Amniotic stem cell (primary cell): ENCODE results near the gene TST.

Source experiments
- DNase-seq: peaks from one replicate; lab custom pipeline; 2025; lab: John Stamatoyannopoulos, UW

TST gene

DNA sequence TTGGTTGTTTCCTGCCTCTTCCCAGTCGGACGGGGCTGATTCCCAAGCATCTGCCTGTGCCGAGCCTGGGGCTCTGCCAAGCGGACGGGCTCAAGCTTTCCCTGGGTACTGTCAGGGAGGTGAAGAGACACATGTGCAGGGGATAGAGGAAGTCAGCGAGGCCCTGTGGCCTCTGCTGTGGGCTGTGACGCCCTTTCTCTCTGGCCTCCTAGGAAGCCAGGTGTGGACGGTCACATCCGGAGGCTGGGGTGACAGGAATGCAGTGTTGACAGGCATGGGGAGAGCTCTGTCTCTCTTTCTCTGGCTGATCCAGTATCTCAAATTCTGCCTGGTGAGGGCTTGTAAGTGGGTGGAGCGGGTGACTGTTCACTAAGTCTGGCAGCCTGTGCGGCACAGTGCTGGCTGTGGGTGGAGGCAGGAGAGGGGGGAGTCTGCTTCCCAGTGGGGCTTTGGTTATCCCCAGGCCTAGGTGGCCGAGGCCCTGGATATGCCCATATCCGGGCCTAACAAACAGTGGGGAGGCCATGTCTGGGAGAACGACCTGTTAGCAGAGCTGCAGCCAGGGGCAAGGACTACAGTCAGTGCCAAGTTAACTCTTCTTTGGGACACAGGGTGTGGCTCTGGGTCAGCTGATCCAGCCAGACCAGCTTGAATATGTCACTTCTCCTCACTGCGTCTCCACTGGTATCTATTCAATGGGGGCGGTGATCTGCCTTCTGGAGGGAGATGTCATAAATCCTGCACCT lies 34.2 kb upstream of the TST start:
- no peak for DNase-seq

DNA sequence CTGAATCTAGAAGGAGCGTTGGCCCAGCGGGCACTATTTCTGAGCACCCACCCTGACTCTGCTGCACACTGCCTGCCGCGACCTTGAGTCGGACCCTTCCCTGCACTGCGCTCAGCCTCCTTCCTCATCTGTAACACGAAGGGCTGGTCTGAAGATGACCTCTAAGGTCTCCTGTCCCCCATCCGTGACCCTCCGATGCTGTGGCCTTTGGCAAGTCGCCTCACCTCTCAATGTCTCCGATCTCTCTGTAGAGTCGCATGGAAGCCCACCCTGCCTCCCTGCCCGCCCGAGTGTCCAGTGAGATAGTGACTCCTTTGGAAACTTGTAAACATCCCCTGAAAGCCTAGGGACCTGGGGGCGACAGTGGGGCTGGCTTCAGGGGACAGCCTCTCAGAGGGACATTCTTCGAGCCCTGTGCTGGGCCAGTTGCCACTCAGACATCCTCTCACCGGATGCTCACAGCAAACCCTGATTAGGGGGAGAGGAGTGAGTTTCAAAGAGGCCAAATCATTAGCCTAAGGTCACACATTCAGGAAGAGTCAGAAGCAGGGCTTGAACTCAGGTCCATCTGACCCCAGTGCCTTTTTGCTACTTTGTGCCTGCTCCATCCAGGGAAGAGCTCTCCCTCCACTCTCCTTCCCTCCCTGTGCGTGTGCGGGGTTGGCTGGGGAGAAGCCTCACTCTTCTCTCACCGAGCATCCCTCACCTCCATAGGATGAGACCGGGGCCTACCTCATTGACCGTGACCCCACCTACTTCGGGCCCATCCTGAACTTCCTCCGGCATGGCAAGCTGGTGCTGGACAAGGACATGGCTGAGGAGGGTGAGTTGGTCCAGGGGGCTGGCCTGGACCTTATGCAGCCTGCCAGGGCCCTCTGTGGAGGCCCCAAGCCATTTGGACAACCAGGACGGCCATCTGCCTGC lies 33.4 kb upstream of the TST start:
- DNase-seq, result no peak

DNA sequence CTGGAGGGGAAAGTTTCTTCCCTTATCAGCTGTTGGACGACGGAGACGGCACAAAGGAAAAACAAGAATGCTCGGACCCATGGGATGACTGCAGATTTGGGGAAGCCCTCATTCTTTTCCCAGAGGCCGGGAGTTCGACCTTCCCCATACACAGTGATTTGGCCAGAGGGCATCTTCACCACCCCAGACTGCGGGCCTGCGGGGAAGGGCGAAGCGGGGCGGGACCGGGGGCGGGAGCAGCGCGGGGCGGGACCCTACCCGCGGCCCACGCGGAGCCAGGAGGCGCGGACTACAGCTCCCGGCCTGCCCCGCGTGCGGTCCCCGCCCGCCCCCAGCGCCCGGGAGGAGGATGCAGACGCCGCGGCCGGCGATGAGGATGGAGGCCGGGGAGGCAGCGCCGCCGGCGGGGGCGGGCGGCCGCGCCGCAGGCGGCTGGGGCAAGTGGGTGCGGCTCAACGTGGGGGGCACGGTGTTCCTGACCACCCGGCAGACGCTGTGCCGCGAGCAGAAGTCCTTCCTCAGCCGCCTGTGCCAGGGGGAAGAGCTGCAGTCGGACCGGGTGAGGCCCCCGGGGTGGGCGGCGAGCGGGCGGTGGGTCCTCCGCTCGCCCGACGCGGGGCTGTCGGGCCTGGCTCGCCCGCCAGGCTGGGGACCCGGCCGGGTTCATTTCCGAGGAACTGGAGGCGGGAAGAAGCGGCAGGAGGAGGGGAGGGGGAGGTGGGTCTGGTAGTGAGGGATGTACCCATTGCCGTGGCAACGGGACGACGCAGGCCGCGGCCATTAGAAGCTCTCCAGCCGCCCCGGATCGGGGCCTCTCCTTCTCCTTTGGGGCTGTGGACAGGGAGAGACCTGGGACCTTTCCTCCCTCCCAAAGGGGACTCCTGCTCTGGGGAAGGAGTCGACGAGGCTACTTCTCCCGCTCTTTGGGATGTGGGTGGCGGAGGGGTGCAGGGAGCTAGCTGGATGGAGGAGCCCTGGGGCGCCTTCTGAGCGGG lies 32.4 kb upstream of the TST start, which contains the start of gene KCTD17:
Gene KCTD17, plus strand, starts transcription at position 352 of the 995 bp plus-strand sequence. Its CDS starts 19 bp downstream, at position 371.
- peak; percentile 42 for DNase-seq

DNA sequence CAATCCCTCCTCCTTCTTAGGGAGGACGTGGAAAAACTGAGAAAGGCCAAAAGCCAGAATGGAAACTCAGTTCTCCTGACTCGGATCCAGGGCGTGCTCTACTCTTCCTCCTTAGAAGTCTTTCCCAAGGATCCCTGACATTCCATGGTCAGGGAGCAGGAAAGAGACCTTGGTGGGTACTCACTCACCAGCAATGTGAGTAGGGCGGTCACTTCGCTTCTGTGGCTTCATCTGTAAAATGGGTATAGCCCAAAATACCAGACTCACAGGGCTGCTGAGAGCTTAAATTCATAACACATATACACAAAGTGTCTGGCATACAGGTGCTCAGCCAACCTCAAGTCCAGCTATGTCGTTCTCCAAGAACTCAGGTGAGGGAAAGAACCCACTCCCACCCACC lies 31.7 kb upstream of the TST start:
- DNase-seq, result no peak

DNA sequence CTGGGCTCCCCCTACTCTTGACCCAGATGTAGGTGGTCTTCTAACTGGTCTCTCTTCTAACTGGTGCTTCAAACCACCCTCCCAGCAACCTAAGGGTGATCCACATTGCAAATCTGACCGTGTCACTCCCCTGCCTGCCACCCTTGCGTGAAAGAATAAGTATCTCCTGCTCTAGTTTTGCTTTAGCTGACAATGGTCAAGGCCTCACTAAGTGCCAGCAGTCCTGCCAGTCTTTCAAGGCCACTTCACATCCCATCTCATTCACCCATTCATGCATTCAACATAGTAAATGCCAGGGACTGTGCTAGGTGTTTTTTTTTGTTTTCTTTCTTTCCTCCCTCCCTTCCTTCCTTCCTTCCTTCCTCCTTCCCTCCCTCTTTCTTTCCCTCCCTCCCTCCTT lies 30.0 kb upstream of the TST start:
- DNase-seq, result no peak

DNA sequence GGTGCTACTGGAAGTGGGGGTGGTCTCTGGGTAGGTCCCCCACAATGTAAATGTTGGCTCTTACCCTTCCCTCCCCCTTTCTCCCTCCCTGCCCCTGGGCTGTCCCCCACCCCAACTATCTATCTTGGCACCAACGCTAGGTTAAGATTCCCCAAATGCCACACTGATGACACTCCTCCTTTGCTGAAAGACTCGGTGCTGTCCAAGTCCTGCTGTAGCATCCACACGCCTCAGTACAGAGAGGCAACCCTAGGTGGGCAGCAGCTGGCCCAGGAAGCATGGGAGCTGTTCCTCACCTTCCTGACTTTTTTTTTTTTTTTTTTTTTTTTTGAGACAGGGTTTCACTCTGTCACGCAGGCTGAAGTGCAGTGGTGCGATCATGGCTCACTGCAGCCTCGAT lies 28.9 kb upstream of the TST start:
- no peak for DNase-seq

DNA sequence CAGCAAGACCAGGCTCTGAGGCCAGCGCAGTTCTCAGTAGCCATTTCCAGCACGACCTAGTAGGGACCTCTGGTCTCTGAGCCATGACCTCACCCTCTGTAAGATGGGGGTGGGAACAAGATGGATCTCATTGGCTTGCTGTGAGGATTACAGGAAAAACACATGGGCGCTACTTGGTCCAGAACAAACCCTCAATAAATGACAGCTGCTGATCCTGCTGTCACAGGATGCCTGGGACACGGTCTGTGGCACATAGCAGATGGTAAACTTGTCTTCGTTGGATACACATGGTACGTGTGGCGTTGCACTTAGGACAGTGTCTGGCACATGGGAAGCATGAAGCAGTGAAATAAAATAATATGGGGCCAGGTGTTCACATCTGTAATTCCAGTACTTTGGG lies 27.8 kb upstream of the TST start:
- no peak for DNase-seq

DNA sequence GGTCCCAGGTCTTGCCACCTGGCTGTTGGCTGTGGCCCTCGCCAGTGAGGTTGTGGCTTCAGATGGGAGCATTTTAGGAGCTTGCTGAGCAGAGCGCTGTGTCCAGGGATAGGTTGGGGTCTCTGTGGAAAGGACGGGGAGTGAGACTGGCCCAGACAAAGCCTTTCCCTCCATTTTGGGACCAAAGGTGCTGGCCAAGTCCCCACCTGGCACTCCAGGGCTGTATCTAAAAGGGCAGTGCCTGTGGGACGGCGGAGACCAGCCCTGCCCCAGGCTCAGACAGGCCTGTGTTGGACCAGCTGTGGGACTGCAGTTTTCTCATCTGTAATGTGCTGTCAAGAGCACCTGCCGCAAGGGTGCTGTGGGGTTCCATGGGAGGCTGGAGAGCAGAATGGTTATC lies 27.3 kb upstream of the TST start:
- DNase-seq, result no peak

DNA sequence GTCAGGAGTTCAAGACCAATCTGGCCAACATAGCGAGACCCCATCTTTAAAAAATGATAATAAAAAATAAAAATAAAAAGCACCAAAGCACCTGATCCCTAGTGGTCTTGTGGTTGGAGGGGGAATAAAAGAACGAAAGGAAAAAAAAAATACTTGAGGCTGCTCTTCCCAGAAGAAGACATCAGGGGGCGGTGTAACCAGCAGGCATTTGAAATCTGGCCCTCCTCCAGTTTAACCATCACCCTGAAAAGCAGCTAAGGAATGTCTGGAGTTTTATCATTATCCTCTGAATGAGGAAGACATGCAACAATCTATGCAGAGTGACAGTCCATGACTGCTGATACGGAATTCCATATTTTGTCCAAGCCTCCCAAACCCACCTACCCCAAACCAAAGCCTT lies 26.7 kb upstream of the TST start:
- peak; percentile 30 for DNase-seq

DNA sequence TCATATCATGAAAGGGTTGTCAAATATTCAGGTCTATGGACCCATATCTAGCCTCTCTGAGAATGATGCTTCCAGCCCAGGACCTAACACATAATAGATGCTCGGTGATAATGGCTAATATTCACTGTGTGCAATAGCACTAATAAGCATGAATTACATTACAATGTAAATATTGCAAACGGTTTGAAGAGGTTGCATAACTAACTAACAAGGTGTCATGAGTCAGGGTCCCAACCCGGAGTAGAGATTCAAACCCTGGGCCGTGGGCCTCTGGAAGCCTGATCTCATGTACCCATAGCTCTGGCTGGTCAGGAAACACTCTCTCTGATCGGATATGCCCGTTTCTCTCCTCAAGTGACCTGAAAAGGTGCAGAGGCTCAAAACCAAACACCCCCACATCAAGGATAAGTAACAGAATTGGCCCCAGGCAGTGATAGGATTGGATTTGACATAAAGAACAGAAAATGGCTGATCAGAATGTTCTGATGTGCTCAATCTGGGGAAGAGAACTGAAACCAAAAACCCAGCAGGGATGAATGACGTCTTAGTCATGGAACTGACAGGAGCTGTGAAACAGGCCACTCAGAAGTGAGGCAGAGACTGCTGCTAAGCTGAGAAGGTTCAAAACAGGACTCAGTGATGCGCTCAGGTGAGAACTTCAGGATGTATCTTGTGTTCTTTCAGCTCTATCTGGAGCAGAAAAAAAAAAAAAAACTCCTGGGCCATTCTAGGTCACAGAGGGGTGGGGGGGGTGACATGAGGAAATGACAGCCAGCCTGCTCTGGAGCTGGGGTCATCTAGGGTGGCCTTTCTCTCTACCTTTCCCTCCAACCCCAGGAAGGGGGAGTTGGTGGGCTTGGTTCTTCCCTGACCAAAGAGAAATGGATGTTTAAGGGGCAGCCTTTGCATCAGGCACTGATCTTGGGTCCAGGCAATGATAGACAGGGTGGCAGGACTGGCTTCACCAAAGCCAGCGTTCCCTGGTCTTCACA lies 25.7 kb upstream of the TST start:
- DNase-seq, result no peak

DNA sequence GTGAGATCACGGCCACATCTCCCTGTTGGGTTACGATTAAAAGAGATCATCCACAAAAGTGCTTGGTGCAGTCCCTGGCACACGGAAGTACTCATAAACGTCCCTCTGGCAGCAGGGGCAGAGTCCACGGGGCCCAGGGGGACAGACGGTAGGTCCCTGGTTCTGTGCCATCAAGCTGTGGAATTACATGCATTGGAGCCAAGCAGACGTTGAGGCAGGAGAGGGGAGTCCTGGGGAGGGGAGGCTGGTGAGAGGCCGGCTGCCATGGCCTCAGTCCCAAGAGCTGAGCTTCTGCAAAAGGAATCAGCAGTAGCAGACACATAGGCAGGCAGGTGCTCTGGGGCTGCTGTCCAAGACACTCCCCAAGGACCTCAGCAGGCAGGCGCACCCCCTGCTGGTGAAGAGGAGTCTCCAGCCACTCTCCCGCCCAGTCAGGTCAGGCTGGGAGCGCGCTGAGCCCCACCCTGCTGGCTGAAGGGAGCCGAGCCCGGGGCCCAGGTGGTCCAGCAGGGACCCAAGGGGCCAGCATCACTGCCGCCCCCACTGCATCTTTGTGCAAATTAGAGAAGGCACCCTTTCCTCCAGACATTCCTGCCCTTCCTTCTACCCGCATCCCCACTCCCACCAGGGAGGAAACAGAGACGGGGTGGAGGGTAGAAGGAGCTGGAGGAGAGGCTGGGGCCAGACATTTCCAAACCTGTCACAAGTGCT lies 24.7 kb upstream of the TST start:
- DNase-seq, result no peak

DNA sequence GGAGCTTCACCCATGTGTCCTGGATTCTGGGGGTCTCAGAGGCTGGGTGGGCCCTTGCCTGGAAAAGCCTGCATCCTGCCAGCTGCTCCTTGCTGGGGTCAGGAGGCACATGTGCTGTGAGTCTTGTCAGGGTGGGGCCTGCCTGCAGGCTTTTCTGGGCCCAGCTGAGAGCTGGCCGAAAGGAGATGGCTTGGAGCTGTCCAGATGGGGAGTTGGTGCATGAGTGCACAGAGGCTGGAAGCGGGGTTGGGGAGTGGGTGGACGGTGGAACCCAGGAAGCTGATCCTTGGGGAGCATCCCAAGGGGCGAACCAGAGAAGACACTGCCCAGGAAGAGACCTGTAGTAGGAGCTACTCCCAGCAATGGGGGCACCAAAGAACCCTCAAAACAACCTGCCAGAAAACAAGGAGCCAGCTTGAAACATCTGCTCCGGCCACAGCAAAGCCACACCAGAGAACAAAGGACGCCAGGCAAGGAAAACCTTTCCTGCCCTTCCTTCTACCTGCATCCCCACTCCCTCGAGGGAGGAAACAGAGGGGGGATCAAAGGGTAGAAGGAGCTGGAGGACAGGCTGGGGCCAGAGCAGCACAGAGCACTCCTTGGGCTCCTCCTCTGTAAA lies 24.1 kb upstream of the TST start:
- DNase-seq, result no peak

DNA sequence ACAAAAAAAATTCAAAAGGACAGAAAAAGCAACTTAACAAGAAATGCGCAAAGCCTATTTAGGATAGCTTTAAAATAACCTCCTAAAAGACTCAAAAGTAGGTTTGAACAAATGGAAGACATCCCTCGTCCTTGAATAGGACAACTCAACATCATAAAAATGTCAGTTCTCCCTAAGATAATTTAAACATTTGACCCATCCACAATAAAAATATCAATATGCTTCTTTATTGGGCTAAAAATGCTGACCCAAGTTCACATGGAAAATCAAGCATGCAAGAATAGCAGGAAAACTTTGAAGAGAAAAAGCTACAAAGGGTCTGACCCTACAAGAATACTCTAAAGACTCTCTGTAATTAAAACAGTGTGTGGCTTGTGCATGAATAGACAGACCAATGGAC lies 20.2 kb upstream of the TST start:
- DNase-seq, result no peak

DNA sequence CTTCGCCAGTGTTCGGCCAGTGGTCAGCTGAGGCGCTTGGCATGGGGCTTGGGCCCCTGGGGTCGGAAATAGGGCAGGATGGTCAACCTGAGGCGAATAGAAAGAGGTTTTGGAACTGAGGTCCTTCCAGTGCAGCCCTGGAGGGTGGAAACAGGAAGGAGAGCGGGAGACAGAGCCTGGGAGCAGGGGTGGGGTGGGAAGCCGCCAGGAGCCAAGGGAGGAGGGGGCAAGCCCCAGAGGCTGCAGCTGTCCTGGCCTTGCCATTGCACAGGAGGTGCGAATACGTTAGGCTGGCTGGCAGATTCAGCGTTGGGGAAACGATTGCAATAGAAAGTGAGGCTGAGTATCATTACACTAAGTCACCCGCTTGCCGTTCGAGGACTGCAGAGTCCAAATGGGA lies 18.4 kb upstream of the TST start:
- no peak for DNase-seq

DNA sequence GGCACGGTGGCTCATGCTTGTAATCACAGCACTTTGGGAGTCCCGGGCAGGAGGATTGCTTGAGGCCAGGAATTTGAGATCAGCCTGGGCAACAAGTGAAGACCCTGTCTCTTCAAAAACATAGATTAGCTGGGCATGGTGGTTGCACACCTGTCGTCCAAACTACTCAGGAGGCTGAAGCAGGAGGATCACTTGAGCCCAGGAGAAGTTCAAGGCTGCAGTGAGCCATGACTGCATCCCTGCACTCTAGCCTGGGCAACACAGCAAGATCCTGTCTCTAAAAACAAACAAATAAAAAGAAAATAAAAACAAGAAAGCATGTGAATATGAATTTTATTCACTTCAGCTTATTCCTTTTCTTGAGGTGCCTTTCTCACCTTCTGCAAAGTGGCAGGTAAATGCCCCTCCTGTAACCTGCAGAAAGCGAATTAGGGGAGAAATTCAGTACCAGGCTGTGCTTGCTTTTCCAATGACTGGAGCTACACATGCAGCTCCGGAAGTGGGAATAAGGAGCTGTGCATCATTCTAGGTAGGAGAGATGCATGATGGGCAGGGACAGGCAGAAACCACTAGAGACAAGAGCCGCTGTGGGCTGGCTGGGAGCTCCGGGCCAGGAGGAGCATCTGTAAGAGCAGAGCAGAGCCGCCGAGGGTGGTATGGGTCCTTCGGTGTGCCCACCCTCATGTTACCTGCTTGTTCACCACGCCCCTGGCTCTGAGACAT lies 17.6 kb upstream of the TST start:
- no peak for DNase-seq

DNA sequence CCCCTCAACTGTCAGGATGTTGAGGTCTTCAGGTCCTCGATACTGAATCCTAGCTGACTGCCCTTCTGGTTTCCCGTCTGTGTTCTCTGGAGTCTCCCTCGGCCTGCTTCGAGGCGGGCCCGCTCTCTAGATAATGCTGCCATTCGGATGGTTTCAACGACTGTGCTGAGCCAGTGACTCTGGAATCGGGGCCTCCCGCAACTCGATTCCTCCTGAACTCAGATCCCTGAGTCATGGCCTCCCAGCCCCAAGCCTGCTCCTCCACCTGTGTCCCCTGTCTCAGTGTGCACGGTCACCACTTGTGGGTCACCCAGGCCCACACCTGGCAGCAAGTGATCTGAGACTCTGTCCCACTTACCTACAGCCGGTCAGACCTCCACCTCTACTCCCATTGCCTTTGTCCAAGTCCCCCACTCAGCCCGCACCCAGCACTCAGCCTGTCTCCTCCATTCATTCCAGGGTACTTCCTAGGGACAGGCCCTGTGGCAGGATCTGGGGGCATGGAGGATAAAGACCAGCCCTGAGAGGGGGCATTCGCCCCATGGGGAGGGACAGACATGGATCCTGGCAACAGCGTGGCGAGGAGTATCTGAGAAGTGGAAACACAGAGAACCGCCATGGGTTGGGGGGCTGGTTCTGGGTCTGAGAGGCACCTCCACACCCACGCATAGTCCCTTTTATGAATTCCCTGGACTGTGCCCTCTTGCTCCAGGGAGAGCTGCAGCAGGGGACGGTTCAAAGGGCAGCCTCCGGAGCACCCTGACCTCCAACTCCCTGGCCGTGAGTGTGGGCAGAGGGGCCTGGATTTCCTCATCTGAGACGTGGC lies 14.6 kb upstream of the TST start:
- DNase-seq, result no peak

DNA sequence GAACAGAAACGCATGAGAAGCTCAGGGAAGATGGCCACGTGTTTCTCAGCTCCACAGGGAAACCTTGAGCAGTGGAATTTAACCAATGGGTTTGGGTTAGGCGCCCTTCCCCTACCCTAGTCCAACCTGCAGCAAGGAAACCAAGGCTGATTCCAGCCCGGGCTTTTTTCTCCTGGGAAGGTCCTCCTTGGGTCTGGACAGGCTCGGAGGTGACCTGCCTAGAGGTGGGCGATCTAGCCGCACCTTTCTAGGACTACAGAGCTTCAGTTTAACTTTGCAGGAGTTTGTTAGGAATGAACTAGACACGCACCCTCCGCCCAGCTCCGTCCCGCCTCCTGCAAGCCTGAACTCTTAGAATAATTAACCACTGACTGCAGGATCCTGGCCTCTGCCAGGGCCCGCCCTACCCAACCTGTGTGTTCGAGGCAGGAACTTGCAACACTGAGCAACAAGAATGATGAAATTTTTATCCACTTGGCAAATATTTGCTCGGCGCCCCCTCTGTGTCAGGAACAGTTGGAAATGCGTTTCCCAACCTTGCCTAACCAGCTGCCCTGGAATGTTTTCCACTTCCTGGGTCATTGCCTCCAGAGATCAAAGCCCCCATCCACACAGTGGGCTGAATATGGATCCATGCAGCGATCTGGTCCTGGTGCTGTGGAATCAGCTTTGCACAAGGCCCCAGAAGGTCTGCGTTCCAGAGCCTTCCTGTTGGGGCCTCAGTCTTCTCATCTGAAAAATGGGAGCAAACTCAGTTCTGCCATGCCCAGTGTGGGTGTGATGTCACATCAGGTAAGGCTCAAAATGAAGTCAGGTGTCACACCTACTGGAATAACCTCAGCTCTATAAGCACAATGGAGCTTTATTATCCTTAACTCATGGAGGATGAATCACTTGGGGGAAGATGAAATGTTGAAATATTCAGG lies 13.6 kb upstream of the TST start:
- DNase-seq, result no peak
